KOPT-K1 (cell line): ENCODE data around the gene SLC19A1.
"Not testable (repeated sequence)": the region's sequence is repeated elsewhere in the genome, so short reads cannot be mapped to it uniquely, and the experiment has no call there.

Experiments used
- H3K27ac ChIP-seq: fragments of 200-600 bp; sonication (generic); 2 replicates; pipeline ENCODE4 v1.5.1; 2016; ENCODE audit warnings: antibody characterized with exemption, mild to moderate bottlenecking, low read depth, low read length; ENCODE audit not compliant: poor library complexity, severe bottlenecking
- H3K36me3 ChIP-seq: fragments of 200-600 bp; sonication (generic); 2 replicates; pipeline ENCODE4 v1.5.1; 2017; ENCODE audit warnings: antibody characterized with exemption, mild to moderate bottlenecking, low read length, moderate library complexity; ENCODE audit not compliant: insufficient read depth
- H3K9me3 ChIP-seq: fragments of 200-600 bp; sonication (generic); 2 replicates; pipeline ENCODE4 v1.5.1; 2017; ENCODE audit warnings: antibody characterized with exemption, low read length, mild to moderate bottlenecking; ENCODE audit not compliant: insufficient read depth, poor library complexity, severe bottlenecking

SLC19A1 gene

DNA sequence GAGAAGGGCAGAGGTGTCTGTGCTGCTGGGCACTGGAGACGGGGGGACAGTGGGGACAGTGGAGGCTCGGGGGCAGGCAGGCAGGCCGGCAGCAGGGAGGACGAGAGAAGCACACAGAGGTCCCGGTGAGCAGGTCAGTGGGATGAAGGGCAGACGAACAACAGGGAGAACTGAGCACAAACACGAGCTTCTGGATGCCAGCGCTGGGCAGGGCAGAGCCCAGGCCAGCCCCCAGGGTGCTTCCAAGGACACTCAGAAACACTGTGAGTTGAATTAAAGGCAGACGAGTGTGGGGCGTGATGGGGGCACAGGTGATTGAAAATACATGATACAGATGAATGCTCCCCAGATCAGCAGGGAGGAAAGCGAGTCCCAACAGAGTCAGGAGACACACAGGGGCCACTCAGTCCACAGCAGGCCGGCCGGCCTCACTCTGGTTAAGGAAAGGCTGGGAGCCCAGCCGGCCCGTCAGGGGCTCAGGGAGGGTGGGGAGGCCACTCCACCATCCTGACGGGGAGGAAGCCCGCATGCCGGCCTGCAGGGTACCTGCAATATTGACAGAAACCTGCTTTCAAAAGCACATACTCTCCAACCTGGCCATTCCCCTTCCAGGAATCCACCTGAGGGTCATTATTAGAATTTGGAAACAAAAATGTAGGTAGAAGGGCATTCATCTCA is 14.1 kb downstream of the SLC19A1 start:
- peaks cover 6% of the 10 kb centered on the region for H3K9me3 ChIP-seq
- H3K27ac ChIP-seq = no peak overlapping the region
- H3K36me3 ChIP-seq = peaks cover 70% of the 10 kb centered on the region; the same call in 1 of the 2 replicates

DNA sequence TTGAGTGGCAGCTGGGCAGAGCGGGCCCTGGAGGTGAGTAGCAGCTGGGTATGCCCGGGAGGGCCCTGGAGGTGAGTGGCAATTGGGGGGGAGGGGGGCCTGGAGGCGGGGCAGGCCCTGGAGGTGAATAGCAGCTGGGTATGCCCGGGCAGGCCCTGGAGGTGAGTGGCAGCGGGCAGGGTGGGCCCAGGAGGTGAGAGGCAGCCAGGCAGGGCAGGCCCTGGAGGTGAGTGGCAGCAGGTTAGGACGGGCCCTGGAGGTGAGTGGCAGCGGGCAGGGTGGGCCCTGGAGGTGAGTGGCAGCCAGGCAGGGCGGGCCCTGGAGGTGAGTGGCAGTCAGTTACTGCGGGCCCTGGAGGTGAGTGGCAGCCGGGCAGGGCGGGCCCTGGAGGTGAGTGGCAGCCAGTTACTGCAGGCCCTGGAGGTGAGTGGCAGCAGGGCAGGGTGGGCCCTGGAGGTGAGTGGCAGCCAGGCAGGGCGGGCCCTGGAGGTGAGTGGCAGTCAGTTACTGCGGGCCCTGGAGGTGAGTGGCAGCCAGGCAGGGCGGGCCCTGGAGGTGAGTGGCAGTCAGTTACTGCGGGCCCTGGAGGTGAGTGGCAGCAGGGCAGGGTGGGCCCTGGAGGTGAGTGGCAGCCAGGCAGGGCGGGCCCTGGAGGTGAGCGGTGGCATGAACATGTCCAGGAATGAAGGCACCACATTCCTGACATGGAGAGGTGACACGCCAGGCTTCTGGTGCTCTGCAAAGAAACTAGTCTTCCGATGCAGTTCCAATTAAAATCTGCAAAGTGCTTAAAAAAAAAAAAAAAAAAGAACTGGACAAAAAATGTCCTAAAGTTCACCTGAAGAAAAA is 14.9 kb downstream of the SLC19A1 start:
- Histone ChIP-seq H3K36me3 (peaks cover 78% of the 10 kb centered on the region), H3K9me3 (peaks cover 14% of the 10 kb centered on the region)
- not testable (repeated sequence) for H3K27ac ChIP-seq

DNA sequence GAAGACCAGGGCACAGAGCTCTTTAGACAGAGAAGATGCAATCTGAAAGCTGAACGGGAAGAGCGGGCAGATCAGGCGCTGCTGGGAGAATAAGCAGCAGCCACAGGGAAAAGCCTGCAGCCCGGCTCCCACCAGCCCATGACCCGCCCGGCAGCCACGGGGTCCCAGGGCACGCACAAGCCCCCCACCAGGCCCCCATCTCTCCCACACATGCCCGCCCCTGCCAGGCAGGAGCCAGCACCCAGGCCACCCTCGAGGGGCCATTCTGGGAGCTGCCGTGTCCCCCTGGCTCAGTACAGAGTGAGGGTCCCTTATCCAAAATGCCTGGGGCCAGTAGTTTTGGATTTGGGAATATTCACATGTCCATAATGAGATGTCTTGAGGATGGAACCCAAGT is 16.3 kb downstream of the SLC19A1 start:
- H3K9me3 ChIP-seq = peaks cover 29% of the 10 kb centered on the region
- no peak overlapping the region for H3K27ac ChIP-seq
- H3K36me3 ChIP-seq = peaks cover 93% of the 10 kb centered on the region

DNA sequence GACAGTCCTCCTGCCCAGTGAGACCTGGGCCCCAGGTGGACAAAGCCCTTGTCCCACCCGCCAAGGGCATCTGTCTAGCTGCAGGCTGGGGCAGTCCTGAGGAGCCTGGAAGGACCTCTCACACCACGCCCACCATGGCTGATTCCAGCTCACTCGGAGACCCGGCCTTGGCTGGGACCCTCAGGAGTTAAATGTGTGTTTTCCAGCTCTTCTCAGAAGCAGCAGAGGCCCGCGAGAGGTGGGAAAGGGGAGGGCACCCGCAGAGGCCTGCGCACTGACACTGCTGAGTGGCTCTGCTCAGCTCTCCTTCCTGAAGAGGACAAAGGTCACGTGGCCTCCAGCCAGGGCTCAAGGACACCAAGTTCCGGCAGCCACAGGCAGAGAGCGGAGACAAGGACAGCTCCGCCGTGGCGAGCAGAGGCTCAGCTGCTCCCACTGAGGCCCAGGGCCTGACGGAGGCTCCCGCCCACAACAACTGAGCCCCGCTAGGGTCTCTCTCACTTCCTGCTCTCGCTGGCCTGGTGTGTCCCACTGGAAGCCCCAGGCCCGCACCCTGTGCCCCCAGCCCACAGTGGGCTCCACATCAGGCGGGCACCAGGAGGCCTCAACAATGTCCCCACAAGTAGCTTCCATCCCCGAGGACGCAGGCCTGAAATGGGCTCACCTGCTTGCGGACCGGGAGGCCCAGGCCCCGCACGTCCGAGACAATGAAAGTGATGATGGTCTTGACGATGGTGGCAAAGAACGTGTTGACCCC is 16.9 kb downstream of the SLC19A1 start:
- Histone ChIP-seq H3K27ac (no peak overlapping the region), H3K36me3 (peaks cover 94% of the 10 kb centered on the region), H3K9me3 (peaks cover 35% of the 10 kb centered on the region)

DNA sequence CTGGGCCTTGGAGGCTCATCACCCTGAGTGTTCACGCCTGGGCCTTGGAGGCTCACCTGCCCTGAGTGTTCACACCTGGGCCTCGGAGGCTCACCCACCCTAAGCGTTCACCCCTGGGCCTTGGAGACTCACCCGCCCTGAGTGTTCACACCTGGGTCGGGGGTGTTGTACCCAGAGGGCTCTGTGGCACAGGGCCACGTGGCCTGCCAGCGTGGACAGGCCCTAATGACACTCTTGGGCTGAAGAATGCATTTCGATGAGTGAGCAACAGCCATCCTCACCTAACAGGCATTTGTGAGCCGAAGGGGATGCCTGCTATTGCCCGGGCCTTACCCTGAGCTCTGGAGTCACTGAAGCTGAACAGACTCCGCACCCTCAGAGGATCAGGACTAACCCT is 17.5 kb downstream of the SLC19A1 start:
- Histone ChIP-seq H3K27ac (no peak overlapping the region), H3K36me3 (peaks cover 94% of the 10 kb centered on the region), H3K9me3 (peaks cover 40% of the 10 kb centered on the region)

DNA sequence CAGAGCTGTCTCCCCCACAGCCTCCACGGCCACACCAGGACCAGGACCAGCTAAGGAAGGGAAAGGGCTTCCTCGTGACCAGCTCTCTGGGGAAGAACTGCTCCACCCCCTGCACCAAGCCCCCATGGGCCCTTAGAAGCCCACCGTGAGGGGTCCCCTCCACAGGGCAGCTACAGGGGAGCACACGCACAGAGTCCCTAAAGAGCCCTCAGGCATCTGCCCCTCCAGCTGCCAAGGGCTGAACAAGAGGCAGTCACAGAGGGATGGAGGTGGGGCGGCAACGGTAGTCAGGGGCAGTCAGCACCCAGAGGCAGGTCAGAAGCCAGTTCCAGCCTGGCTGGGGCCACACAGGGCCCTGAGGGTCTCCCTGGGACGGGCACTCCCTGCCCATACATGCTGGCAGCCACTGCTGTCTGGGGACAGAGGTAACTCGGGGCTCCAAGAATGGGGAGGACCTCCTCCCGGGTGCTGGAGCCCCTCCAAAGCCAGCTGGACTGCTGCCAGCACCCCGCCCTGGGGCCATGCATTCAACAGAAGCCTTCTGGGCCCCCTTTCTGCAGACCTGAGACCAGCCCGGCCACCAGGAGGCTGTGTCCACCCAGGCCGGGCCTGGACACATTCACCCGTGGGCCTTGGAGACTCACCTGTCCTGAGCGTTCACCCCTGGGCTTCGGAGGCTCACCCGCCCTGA is 18.7 kb downstream of the SLC19A1 start:
- Histone ChIP-seq H3K9me3 (peaks cover 52% of the 10 kb centered on the region), H3K27ac (no peak overlapping the region), H3K36me3 (peaks cover 94% of the 10 kb centered on the region)

DNA sequence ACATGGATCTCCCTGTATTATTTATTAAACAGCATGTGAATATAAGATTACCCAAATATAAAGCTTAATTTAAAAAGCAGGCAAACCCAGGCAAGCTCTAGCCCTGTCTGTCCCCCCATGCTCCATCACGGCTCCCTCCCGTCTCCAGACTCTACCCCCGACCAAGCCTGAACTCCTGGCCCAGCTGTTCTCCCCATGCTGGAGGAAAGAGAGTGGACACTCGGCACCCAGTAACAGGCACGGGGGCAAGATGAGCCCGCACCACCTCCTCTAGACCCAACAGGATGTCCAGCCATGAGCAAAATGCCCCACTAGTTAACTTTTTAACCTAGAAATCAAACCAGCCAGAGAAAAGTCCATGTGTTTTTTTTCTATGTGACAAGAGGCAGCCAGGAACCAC is 19.3 kb downstream of the SLC19A1 start:
- Histone ChIP-seq H3K36me3 (peaks cover 94% of the 10 kb centered on the region), H3K9me3 (peaks cover 57% of the 10 kb centered on the region), H3K27ac (no peak overlapping the region)

DNA sequence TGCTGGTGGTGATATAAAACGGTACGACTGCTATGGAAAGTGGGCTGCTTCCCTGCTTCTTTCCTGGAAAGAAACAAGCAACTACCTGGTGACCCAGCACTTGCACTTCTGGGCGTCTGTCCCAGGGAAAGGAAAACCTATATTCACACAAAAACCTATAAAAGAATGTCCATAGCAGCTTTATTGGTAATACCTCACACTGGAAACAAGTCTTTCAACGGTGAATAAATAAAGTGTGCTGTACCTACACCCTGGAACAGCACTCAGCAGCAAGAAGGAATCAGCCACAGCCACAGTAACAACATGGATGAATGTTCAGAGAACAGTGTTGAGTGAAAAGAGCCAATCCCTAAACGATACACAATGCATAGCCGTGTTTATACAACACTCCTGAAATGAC is 19.9 kb downstream of the SLC19A1 start:
- peaks cover 94% of the 10 kb centered on the region for H3K36me3 ChIP-seq
- peaks cover 57% of the 10 kb centered on the region for H3K9me3 ChIP-seq
- H3K27ac ChIP-seq = no peak overlapping the region

DNA sequence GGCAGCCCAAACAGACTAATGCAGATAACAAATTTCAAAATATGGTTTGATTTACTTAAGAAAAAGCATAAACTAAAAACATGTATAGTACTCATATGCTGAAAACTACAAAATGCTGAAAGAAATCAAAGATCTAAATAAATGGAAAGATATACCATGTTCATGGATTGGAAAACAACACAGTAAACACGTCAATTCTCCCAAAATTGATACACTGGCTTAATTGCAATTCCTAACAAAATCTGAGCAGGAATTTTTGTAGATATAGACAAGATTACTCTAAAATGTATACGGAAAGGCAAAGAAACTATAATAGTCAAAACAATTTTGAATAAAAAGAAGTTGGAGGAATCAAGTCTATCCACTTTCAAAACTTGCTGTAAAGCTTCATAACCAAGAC is 21.0 kb downstream of the SLC19A1 start:
- H3K36me3 ChIP-seq = peaks cover 93% of the 10 kb centered on the region
- H3K27ac ChIP-seq = no peak overlapping the region
- peaks cover 57% of the 10 kb centered on the region for H3K9me3 ChIP-seq

DNA sequence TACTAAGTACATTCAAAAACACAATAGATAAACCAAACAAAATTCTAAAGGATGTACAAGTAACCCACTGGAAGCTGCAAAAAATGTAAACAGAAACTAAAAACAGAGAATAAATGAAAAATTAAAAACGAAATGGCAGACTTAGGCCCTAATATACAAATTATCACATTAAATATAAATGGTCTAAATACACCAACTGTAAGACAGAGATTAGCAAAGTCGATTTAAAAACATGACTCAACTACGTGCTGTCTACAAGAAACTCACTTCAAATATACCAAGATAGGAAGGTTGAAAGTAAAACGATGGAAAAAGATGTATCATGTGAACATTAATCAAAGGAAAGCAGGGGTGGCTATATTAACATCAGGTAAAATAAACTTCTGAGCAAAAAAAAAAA is 23.1 kb downstream of the SLC19A1 start:
- Histone ChIP-seq H3K36me3 (peaks cover 97% of the 10 kb centered on the region), H3K9me3 (peaks cover 57% of the 10 kb centered on the region), H3K27ac (no peak overlapping the region)

DNA sequence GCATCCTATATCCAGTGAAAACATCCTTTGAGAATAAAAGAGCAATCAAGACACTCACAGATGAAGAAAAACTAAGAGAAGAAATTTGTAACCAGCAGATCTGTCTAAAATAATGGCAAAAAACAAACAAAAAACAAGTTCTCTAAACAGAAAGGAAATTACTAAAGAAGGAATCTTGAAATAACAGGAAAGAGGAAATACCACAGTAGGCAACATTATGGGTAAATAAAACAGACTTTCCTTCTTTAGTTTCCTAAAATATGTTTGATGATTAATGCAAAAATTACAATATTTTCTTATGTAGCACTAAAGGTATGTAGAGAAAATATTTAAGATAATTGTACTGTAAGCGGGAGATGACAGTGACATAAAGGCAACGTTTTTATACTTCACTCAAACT is 23.5 kb downstream of the SLC19A1 start:
- peaks cover 57% of the 10 kb centered on the region for H3K9me3 ChIP-seq
- H3K36me3 ChIP-seq = peaks cover 98% of the 10 kb centered on the region
- H3K27ac ChIP-seq = no peak overlapping the region

DNA sequence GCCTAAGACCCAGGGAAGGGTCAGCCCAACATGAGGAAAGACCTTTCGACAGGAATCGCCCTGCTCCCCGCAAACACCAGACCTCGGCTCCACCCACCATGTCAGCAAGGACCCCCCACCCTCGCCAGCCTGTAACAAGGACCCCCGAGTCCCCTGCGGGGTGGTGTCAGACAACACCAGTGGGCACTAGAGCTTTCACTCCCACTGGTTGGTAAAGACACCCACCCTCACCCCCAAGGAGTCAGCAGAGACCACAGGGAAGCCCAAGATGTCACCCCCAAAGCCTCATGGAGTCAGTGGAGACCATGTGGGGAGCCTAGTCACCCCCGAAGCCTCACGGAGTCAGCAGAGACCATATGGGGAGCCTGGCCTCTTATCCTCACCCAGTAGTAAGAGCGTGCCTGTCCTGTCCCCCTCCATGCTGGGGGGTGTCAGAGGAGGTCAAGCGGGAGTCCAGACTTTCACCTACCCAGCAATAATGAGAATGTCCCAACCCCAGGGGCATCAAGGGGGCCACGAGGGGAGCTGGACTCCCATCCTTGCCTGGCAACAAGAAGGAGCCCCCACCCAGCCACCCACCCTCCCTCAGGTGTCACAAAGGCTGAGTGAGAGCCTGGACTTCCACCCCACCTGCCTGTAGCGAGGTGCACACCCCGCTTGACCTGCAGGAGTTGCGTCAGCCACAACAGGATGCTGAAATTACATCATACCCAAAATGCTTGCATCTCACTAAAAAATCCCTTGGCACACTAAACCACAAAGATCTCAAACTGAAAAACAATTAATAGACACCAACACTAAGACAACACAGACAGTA is 24.8 kb downstream of the SLC19A1 start:
- Histone ChIP-seq H3K9me3 (peaks cover 44% of the 10 kb centered on the region), H3K36me3 (peaks cover 98% of the 10 kb centered on the region), H3K27ac (no peak overlapping the region)

DNA sequence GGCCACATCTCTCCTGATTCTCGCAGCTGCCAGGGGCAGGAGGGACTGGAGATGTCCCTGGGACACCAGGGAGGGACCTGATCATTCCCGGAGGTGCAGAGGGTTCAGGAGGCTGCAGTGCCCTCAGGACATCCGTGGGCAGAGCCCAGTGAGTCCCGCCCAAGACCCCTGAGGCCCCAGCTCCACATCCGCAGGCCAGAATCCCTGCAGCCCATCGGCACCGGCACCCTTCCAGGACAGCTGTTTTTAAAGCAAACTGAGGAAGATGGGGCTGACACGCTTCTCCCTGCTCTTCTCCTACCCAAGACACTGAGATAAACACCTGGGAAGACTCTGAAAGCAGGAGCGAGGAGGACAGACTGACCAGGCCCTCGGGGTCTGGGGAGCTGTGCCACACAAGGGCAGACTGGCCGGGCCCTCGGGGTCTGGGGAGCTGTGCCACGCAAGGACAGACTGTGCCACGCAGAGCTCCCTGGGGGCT is 25.5 kb downstream of the SLC19A1 start:
- H3K36me3 ChIP-seq = peaks cover 92% of the 10 kb centered on the region
- peaks cover 37% of the 10 kb centered on the region for H3K9me3 ChIP-seq
- no peak overlapping the region for H3K27ac ChIP-seq

DNA sequence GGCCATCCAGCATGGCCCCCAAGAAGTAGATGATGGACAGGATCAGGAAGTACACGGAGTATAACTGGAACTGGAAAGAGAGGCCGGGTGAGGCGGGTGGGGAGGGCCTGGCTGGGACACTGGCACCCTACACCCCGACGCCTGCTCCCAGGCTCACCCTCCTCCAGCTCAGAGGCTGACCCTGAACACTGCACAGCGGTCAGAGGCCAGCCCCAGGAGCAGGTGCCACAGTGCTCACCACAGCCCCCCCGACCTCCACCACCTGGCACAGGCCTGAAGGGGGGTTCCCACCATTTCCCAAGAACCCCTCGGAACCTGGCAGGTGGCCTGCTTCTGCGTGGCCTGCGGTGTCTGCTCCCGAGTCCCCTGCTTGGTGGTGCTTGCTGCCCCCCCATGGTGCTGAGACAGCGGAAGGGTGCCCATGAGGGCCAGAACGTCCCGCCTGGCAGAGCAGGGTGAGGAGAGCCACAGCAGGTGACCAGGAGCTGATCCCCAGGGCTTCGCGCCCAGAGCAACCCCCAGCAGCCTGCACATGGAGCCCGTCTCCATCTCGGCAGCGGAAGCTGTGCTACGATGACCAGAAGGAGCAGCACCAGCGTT is 26.1 kb downstream of the SLC19A1 start:
- peaks cover 86% of the 10 kb centered on the region for H3K36me3 ChIP-seq
- peaks cover 31% of the 10 kb centered on the region for H3K9me3 ChIP-seq
- no peak overlapping the region for H3K27ac ChIP-seq
